PFSK-1 (cell line): ENCODE data around the gene SIRT7.

Experiments
- FOXP2 ChIP-seq: optimal IDR thresholded peaks from 2 replicates; pipeline ENCODE3; 2011; ENCODE audit warnings: borderline replicate concordance, control low read depth, inconsistent platforms; ENCODE audit not compliant: insufficient read depth; ENCODE audit errors: extremely low read length, extremely low read depth
- POLR2AphosphoS5 ChIP-seq: IDR thresholded peaks from 2 replicates; pipeline ENCODE4 v1.6.1; 2012; ENCODE audit warnings: low read depth, mild to moderate bottlenecking, control low read depth, low read length, moderate library complexity
- REST ChIP-seq, 2 experiments: IDR thresholded peaks; 2 replicates each; pipeline versions ENCODE4 v1.6.1 to v1.8.0; 2011 to 2012; ENCODE audit warnings: low read depth in 2 of 2, low read length in 2 of 2, control low read depth in 1 of 2, inconsistent platforms in 1 of 2, mild to moderate bottlenecking in 1 of 2, moderate library complexity in 1 of 2; ENCODE audit not compliant: insufficient read depth in 1 of 2
- SIN3A ChIP-seq: IDR thresholded peaks from 2 replicates; pipeline ENCODE4 v1.6.1; 2012; ENCODE audit warnings: mild to moderate bottlenecking, low read length, moderate library complexity, borderline replicate concordance; ENCODE audit not compliant: insufficient read depth
- TAF1 ChIP-seq: IDR thresholded peaks from 2 replicates; pipeline ENCODE4 v1.6.1; 2012; ENCODE audit warnings: low read length, control low read depth, borderline replicate concordance; ENCODE audit not compliant: insufficient read depth

- TF ChIP-seq TAF1 (no peak), REST (IDR thresholded peaks at IDR 0.05; ENCODE audit: insufficient read depth in 1 of 2, low read depth in 2 of 2, low read length in 2 of 2) (no peak), POLR2AphosphoS5 (no peak), FOXP2 (no peak), SIN3A (no peak)
Measured at GRCh38 chr17:81911969-81912368, 6.0 kb downstream of the SIRT7 start.
